Measurements from ENCODE around the gene THBS4.
A peak's percentile ranks its signal among the peaks of the same experiment; 100 is the strongest.

The THBS4 gene

DNA sequence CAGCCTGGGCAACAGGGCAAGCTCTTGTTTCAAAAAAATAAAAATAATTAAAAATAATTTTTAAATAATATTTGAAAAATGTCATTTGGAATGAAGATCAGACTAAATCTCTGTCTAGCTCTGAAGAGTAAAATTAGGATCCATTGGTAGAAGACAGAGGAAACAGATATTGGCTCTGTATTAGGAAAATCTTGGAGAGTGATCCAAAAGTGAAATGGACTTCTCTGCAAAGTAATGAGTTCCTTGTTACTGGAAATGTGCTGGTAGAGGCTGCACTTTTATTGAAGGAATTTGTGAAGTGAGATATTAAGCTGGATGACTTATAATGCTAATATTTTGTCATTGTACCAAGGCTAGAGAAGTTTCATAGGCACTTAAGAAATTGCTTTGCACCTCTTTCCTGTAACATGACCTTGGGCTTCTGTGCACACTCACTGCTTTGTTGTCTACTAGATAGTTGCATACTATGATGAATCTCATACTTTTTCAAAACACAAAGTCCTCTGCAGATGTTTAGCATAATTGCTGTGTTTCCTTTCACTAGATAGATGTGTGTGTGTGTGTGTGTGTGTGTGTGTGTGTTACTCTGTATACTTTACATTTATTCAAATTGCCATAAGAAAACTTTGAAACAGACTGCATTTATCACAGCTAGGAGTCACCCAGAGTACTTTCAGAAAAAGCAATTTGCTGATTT, 13.1 kb downstream of the THBS4 start:
- Histone ChIP-seq H3K4me1 (ENCODE audit: control insufficient read depth, insufficient read depth, low read length) (no peaks in the 10 kb centered on the region), H3K27me3 (ENCODE audit: control insufficient read depth, insufficient read depth, low read length) (no peaks in the 10 kb centered on the region), H3K4me3 (ENCODE audit: low read depth, low read length) (no peak overlapping the region), H3K36me3 (ENCODE audit: control insufficient read depth, insufficient read depth, low read length) (no peaks in the 10 kb centered on the region), H3K9me3 (ENCODE audit: control insufficient read depth, insufficient read depth, low read depth, low read length) (no peaks in the 10 kb centered on the region), H3K27ac (ENCODE audit: low read depth, low read length) (no peak overlapping the region), H3K9ac (ENCODE audit: low read length) (no peak overlapping the region)

DNA sequence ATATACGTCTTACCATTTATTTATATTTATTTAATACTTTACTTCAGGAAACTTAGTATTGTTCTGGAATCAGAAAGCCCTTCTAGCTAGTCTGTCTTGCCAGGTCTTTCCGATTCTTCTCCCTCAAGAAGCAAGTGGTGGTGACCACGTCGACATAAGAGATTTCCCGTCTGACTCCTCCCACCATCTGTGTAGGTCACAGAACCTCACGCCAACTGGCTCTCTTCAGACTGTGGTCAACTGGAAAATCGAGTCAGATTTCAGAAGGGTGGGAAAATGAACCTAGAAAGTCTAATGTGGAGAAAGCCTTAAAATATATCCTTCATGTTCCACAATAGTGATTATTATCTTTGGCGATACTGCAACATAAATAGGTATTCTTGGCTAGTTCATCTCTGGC, 17.3 kb downstream of the THBS4 start:
- Histone ChIP-seq H3K27me3 (ENCODE audit: control insufficient read depth, insufficient read depth, low read length) (no peaks in the 10 kb centered on the region), H3K4me3 (ENCODE audit: low read depth, low read length) (no peak overlapping the region), H3K4me1 (ENCODE audit: control insufficient read depth, insufficient read depth, low read length) (peaks cover 4% of the 10 kb centered on the region; the same call in 1 of the 2 replicates), H3K9me3 (ENCODE audit: control insufficient read depth, insufficient read depth, low read depth, low read length) (no peaks in the 10 kb centered on the region), H3K36me3 (ENCODE audit: control insufficient read depth, insufficient read depth, low read length) (no peaks in the 10 kb centered on the region), H3K27ac (ENCODE audit: low read depth, low read length) (no peak overlapping the region), H3K9ac (ENCODE audit: low read length) (no peak overlapping the region)

DNA sequence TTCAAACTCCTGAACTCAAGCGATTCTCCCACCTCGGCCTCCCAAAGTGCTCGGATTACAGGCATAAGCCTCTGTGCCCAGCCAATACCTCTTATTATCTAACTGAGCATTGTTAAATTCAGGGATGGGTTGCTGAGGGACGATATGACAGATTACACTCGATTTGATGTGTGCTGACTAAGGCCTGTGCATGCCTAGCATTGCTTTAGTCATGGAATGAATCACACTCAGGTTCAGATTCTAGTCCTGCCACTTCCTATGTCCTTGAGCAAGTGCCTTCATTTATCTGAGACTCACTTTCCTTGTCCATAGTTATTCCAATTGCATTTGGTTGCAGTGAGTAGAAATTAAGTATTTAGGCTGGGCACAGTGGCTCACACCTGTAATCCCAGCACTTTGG, 19.5 kb downstream of the THBS4 start:
- no peaks in the 10 kb centered on the region for H3K27me3 ChIP-seq (ENCODE audit: control insufficient read depth, insufficient read depth, low read length)
- no peaks in the 10 kb centered on the region for H3K36me3 ChIP-seq (ENCODE audit: control insufficient read depth, insufficient read depth, low read length)
- no peak overlapping the region for H3K9ac ChIP-seq (ENCODE audit: low read length)
- H3K9me3 ChIP-seq (ENCODE audit: control insufficient read depth, insufficient read depth, low read depth, low read length): no peaks in the 10 kb centered on the region
- no peak overlapping the region for H3K27ac ChIP-seq (ENCODE audit: low read depth, low read length)
- no peak overlapping the region for H3K4me3 ChIP-seq (ENCODE audit: low read depth, low read length)
- H3K4me1 ChIP-seq (ENCODE audit: control insufficient read depth, insufficient read depth, low read length): peaks cover 4% of the 10 kb centered on the region; the same call in 1 of the 2 replicates

DNA sequence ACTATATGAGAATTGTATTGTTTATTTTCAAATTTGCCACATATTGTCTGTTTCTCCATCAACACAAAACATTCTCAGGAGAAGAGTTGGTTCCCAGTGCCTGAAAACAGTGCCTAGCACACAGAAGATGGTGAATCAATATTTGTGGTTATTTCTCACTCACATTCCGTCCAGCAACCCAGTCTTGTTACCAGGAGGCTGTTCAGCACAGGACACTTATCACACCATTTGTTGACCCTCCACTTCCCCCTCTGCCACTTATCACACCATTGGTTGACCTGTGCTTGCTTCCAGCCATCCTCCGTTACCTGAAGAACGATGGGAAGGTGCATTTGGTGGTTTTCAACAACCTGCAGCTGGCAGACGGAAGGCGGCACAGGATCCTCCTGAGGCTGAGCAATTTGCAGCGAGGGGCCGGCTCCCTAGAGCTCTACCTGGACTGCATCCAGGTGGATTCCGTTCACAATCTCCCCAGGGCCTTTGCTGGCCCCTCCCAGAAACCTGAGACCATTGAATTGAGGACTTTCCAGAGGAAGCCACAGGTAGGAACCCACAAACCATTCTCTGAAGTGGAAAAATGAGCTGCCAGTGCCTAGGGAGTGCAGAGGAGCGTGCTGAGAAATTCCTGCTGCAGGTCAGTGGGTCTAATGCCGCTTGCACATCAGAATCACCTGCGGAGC, 20.5 kb downstream of the THBS4 start:
- no peak overlapping the region for H3K9ac ChIP-seq (ENCODE audit: low read length)
- no peak overlapping the region for H3K27ac ChIP-seq (ENCODE audit: low read depth, low read length)
- H3K4me1 ChIP-seq (ENCODE audit: control insufficient read depth, insufficient read depth, low read length): peaks cover 4% of the 10 kb centered on the region; the same call in 1 of the 2 replicates
- H3K9me3 ChIP-seq (ENCODE audit: control insufficient read depth, insufficient read depth, low read depth, low read length): no peaks in the 10 kb centered on the region
- H3K36me3 ChIP-seq (ENCODE audit: control insufficient read depth, insufficient read depth, low read length): no peaks in the 10 kb centered on the region
- no peaks in the 10 kb centered on the region for H3K27me3 ChIP-seq (ENCODE audit: control insufficient read depth, insufficient read depth, low read length)
- 0 out of 2 replicates have a peak overlapping the region, but pooled peaks have one; percentile 12 for H3K4me3 ChIP-seq (ENCODE audit: low read depth, low read length)

DNA sequence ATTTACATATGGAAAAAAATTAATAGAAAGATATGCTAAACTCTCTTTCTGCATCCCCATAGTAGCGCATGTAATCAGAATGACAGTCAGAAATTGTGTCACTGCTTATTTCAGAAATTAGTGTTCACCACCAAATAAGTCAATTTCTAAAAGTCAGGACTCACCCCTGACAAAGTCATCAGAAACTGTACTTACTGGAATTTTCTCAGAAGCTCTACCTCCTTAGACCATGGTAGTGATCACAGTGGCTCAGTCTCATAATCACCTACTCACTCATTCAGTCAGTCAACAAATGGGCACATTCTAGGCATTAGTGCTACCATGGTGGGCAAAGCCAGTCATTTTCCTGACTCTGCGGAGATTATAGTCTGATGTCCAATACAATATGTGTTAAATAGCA, 22.0 kb downstream of the THBS4 start:
- H3K4me3 ChIP-seq (ENCODE audit: low read depth, low read length): no peak overlapping the region
- no peaks in the 10 kb centered on the region for H3K27me3 ChIP-seq (ENCODE audit: control insufficient read depth, insufficient read depth, low read length)

DNA sequence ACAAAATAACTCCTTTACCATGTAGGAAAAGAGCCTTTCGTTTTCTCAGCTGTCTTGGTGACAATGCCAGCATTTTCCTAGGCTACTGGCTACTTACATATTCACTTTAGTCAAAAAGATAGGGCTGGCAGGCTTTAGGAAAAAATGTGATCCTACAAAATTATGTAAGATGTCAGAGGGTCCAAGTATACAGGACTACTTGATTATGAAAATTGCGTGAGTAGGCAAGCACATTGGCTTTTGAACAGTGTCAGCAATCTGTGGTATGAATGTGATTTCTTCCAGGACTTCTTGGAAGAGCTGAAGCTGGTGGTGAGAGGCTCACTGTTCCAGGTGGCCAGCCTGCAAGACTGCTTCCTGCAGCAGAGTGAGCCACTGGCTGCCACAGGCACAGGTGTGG, 22.8 kb downstream of the THBS4 start:
- Histone ChIP-seq H3K4me3 (ENCODE audit: low read depth, low read length) (no peak overlapping the region), H3K27ac (ENCODE audit: low read depth, low read length) (no peak overlapping the region), H3K4me1 (ENCODE audit: control insufficient read depth, insufficient read depth, low read length) (peaks cover 4% of the 10 kb centered on the region; the same call in 1 of the 2 replicates), H3K9me3 (ENCODE audit: control insufficient read depth, insufficient read depth, low read depth, low read length) (no peaks in the 10 kb centered on the region), H3K27me3 (ENCODE audit: control insufficient read depth, insufficient read depth, low read length) (no peaks in the 10 kb centered on the region), H3K9ac (ENCODE audit: low read length) (no peak overlapping the region), H3K36me3 (ENCODE audit: control insufficient read depth, insufficient read depth, low read length) (no peaks in the 10 kb centered on the region)

More for the DNA sequence above, 22.0 kb downstream of the THBS4 start:
- no peaks in the 10 kb centered on the region for H3K36me3 ChIP-seq (ENCODE audit: control insufficient read depth, insufficient read depth, low read length)
- no peak overlapping the region for H3K9ac ChIP-seq (ENCODE audit: low read length)
- H3K27ac ChIP-seq (ENCODE audit: low read depth, low read length): no peak overlapping the region
- H3K9me3 ChIP-seq (ENCODE audit: control insufficient read depth, insufficient read depth, low read depth, low read length): no peaks in the 10 kb centered on the region
- H3K4me1 ChIP-seq (ENCODE audit: control insufficient read depth, insufficient read depth, low read length): peaks cover 4% of the 10 kb centered on the region; the same call in 1 of the 2 replicates

DNA sequence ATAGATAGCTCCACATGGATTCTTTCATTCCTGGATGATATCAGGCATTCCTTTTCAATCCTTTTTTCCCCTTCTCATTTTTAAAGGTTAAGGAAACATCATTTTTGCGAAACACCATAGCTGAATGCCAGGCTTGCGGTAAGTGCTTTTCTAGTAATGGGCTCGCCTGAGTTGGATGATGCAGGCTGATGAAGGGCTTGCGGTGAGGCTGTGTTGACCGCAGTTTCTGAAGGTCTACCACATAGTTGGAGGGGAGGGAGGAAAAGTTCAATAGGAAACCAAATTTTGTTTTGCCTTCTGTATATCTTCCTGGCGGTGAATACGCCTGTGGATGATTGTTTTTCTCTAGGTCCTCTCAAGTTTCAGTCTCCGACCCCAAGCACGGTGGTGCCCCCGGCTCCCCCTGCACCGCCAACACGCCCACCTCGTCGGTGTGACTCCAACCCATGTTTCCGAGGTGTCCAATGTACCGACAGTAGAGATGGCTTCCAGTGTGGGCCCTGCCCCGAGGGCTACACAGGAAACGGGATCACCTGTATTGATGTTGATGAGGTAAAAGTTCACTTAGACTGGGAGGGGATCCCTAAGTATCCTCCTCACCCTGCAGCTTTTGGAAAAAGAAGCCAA, 24.3 kb downstream of the THBS4 start:
- no peak overlapping the region for H3K4me3 ChIP-seq (ENCODE audit: low read depth, low read length)
- peaks cover 4% of the 10 kb centered on the region; the same call in 1 of the 2 replicates for H3K4me1 ChIP-seq (ENCODE audit: control insufficient read depth, insufficient read depth, low read length)
- no peaks in the 10 kb centered on the region for H3K36me3 ChIP-seq (ENCODE audit: control insufficient read depth, insufficient read depth, low read length)
- no peak overlapping the region for H3K9ac ChIP-seq (ENCODE audit: low read length)
- no peaks in the 10 kb centered on the region for H3K9me3 ChIP-seq (ENCODE audit: control insufficient read depth, insufficient read depth, low read depth, low read length)
- H3K27me3 ChIP-seq (ENCODE audit: control insufficient read depth, insufficient read depth, low read length): no peaks in the 10 kb centered on the region
- no peak overlapping the region for H3K27ac ChIP-seq (ENCODE audit: low read depth, low read length)

DNA sequence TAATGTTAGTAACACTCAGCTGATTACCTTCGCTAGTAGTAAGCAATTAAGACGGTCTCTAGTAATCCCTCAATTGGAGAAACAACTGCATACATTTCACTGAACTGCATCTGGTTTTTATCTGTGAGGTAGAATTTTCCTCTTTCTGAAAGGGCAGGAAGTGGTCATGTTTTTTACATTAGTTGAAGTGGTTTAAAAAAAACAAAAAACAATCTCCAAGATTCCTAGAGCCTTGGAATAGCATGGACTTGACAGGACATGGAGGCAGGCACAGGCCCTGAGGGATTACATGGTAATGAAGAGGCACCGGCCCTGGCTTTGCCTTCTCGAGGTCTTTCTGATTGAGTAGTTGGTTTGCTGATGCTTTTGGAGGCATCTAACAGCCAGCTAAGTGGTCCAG, 25.8 kb downstream of the THBS4 start:
- Histone ChIP-seq H3K9me3 (ENCODE audit: control insufficient read depth, insufficient read depth, low read depth, low read length) (no peaks in the 10 kb centered on the region), H3K9ac (ENCODE audit: low read length) (no peak overlapping the region), H3K4me1 (ENCODE audit: control insufficient read depth, insufficient read depth, low read length) (peaks cover 9% of the 10 kb centered on the region; the same call in 1 of the 2 replicates), H3K36me3 (ENCODE audit: control insufficient read depth, insufficient read depth, low read length) (no peaks in the 10 kb centered on the region), H3K4me3 (ENCODE audit: low read depth, low read length) (no peak overlapping the region), H3K27ac (ENCODE audit: low read depth, low read length) (no peak overlapping the region), H3K27me3 (ENCODE audit: control insufficient read depth, insufficient read depth, low read length) (no peaks in the 10 kb centered on the region)

DNA sequence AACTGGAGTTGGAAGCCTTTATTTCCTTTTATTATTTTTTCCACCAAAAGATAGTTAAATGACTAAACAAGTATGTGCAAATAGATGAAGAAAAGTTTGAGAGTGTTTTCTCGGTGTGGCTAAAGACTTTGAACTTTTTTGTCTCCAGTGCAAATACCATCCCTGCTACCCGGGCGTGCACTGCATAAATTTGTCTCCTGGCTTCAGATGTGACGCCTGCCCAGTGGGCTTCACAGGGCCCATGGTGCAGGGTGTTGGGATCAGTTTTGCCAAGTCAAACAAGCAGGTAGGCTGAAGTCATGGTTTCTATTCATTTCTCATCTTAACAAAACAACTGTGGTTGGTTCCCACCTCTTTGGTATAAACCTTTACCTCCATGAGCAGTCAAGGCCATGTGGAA, 26.4 kb downstream of the THBS4 start:
- H3K4me3 ChIP-seq (ENCODE audit: low read depth, low read length): no peak overlapping the region
- no peak overlapping the region for H3K27ac ChIP-seq (ENCODE audit: low read depth, low read length)
- H3K27me3 ChIP-seq (ENCODE audit: control insufficient read depth, insufficient read depth, low read length): no peaks in the 10 kb centered on the region
- no peak overlapping the region for H3K9ac ChIP-seq (ENCODE audit: low read length)
- H3K4me1 ChIP-seq (ENCODE audit: control insufficient read depth, insufficient read depth, low read length): peaks cover 9% of the 10 kb centered on the region; the same call in 1 of the 2 replicates
- no peaks in the 10 kb centered on the region for H3K9me3 ChIP-seq (ENCODE audit: control insufficient read depth, insufficient read depth, low read depth, low read length)
- no peaks in the 10 kb centered on the region for H3K36me3 ChIP-seq (ENCODE audit: control insufficient read depth, insufficient read depth, low read length)

DNA sequence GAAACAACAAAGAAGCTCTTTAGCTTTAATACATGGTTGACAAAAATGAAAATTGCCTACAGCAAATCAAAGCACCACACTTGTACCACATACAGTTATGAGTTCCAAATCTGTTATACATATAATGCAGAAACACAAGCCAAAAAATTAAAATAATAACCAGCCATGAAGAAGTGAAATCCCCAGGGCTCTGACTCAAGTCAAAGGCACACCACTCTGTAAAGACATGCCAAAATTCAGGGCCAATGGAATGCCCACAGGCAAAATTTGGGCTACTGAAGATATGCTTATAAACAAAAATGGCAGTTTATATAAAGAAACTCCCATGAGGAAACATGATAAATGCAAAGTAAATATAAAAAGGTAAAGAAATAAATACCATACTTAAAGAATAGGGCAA, 29.0 kb downstream of the THBS4 start:
- Histone ChIP-seq H3K9me3 (ENCODE audit: control insufficient read depth, insufficient read depth, low read depth, low read length) (no peaks in the 10 kb centered on the region), H3K4me1 (ENCODE audit: control insufficient read depth, insufficient read depth, low read length) (peaks cover 9% of the 10 kb centered on the region; the same call in 1 of the 2 replicates)

DNA sequence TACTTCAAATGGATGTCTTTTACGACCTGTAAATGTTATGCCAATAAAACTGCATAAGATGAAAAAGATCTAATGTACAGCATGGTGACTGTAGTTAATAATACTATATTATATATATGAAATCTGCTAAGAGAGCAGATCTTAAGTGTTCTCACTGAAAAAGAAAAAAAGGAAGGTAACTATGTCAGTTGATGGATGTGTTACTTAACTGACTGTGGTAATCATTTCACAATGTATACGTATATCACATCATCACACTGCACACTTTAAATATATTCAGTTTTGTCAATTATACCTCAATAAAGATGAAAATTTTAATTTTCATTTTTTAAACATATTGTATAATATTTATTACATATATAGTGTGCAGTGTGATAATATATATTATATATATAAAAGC, 31.9 kb downstream of the THBS4 start:
- H3K9me3 ChIP-seq (ENCODE audit: control insufficient read depth, insufficient read depth, low read depth, low read length): no peaks in the 10 kb centered on the region
- no peak overlapping the region for H3K27ac ChIP-seq (ENCODE audit: low read depth, low read length)
- peaks cover 16% of the 10 kb centered on the region for H3K4me1 ChIP-seq (ENCODE audit: control insufficient read depth, insufficient read depth, low read length)
- H3K36me3 ChIP-seq (ENCODE audit: control insufficient read depth, insufficient read depth, low read length): no peaks in the 10 kb centered on the region
- no peak overlapping the region for H3K9ac ChIP-seq (ENCODE audit: low read length)
- no peaks in the 10 kb centered on the region for H3K27me3 ChIP-seq (ENCODE audit: control insufficient read depth, insufficient read depth, low read length)
- H3K4me3 ChIP-seq (ENCODE audit: low read depth, low read length): no peak overlapping the region

More for the DNA sequence above, 29.0 kb downstream of the THBS4 start:
- Histone ChIP-seq H3K4me3 (ENCODE audit: low read depth, low read length) (no peak overlapping the region), H3K36me3 (ENCODE audit: control insufficient read depth, insufficient read depth, low read length) (no peaks in the 10 kb centered on the region), H3K9ac (ENCODE audit: low read length) (no peak overlapping the region), H3K27ac (ENCODE audit: low read depth, low read length) (no peak overlapping the region), H3K27me3 (ENCODE audit: control insufficient read depth, insufficient read depth, low read length) (no peaks in the 10 kb centered on the region)
